LNCAP (cell line): ENCODE data around the gene SAMD11.

ENCODE experiments used
- TF ChIP-seq, protein P1 (sequence below): fragments of 450-650 bp; IDR thresholded peaks from 2 replicates; pipeline ENCODE4 v1.5.1; 2017; ENCODE audit warnings: mild to moderate bottlenecking

The SAMD11 gene

GRCh38 chr1:950881-951280 is 27.2 kb downstream of the SAMD11 start:
- TF ChIP-seq, protein P1, sequence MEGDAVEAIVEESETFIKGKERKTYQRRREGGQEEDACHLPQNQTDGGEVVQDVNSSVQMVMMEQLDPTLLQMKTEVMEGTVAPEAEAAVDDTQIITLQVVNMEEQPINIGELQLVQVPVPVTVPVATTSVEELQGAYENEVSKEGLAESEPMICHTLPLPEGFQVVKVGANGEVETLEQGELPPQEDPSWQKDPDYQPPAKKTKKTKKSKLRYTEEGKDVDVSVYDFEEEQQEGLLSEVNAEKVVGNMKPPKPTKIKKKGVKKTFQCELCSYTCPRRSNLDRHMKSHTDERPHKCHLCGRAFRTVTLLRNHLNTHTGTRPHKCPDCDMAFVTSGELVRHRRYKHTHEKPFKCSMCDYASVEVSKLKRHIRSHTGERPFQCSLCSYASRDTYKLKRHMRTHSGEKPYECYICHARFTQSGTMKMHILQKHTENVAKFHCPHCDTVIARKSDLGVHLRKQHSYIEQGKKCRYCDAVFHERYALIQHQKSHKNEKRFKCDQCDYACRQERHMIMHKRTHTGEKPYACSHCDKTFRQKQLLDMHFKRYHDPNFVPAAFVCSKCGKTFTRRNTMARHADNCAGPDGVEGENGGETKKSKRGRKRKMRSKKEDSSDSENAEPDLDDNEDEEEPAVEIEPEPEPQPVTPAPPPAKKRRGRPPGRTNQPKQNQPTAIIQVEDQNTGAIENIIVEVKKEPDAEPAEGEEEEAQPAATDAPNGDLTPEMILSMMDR: no peak

DNA sequence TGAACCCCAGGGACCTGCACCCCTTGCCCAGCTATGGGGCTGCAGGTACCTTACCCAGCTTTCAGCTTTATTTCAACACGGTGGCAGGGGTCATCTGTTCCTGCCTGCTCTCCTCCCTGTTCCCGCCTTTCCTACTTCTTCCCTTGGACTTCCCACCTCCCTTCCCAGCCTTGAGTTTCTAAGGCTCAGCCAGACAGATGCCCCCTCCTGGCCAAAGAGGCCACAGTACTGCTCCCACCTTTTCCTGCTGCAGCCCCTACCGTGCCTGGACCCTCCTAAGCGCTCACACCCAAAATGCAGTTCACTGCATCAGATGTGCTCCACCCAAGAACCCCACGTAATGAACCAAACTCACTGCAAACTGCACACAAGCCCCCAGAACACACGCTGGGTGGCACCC is 27.6 kb downstream of the SAMD11 start:
- TF ChIP-seq, protein P1: peak; percentile 36; the same call in 1 of the 2 replicates

- TF ChIP-seq, protein P1: no peak
Measured at GRCh38 chr1:952201-952600, 28.5 kb downstream of the SAMD11 start.

GRCh38 chr1:952603-953002 is 28.9 kb downstream of the SAMD11 start:
- TF ChIP-seq, protein P1: no peak

- TF ChIP-seq, protein P1: no peak
Measured at GRCh38 chr1:953524-954320, 30.0 kb downstream of the SAMD11 start.

DNA sequence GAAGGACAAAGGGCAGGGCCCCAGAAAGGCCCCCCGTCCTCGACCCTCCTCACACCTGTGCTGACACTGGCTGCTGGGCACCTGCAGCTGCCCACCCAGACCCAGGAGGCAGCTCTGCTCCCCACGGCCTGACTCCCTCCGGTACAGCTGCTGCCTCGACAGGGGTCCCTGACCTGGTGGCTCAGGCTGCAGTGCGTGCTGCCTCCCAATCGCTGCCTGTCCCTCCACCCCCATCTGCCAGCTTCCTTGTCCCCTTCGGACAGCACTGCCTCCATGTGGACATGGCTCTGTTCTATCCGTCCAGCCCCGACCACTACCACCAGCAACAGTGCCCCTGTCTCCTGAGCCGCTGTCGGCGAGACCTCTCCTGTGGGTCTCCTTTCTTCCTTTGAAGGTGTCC is 31.2 kb downstream of the SAMD11 start:
- TF ChIP-seq, protein P1: no peak

DNA sequence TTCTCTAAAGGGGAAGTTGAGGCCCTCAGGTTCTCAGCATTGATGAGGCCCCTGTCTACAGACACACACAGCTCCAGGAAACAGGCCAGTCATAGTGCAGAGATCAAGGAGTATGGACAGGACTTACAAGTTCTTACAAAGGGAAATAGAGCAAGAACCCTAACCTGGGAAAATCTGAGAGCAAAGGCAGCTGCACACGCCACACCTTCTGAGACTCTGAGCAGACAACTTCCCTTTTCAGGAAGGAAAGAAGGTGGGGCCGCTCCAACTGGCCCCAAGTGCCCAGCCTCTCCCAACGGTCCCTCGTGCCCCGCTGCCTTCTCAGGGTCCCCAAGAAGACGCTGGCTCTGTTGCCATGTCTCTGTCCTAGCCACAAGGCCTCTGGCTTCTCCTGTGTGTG is 31.8 kb downstream of the SAMD11 start:
- TF ChIP-seq, protein P1: no peak
